GM12878 (cell line): ENCODE measurements around the gene PDE10A. TPM values are rescaled to one million over a fixed set of nuclear protein-coding genes. Genes with fewer than 3 reads are reported as not detected.

Source experiments
- ATAC-seq: fragments of 200-7000 bp; cut with Tn5 transposase; 3 replicates; pipeline ENCODE4 v1.9.1; 2020; ENCODE audit warnings: mild to moderate bottlenecking, moderate library complexity
- BruUV-seq: library from RNA; stranded (reverse); fragments of 400-500 nt; replicated peaks from 2 replicates; lab custom pipeline; 2021; lab: Mats Ljungman, UMichigan
- CTCF ChIA-PET: fragments of 300-600 bp; sonication (Branson Sonifier 250); formaldehyde crosslinking; extraction: SDS; loops from one replicate; lab custom pipeline; 2021; ENCODE audit warnings: inconsistent platforms; lab: Yijun Ruan, JAX
- POLR2A ChIA-PET: fragments of 350-600 bp; formaldehyde crosslinking; extraction: SDS; loops from one replicate; lab custom pipeline; 2021; ENCODE audit warnings: inconsistent platforms; lab: Charles Lee
- RAD21 ChIA-PET: fragments of 300-600 bp; sonication (Branson Sonifier 250); formaldehyde crosslinking; loops from one replicate; lab custom pipeline; 2023; ENCODE audit warnings: antibody characterized with exemption; ENCODE audit not compliant: unreplicated experiment; lab: Charles Lee
- SMC1A ChIA-PET: fragments of 300-600 bp; sonication (Branson Sonifier 250); formaldehyde crosslinking; loops from one replicate; lab custom pipeline; 2023; ENCODE audit not compliant: unreplicated experiment, uncharacterized antibody; lab: Charles Lee
- DNase-seq: peaks from one replicate; pipeline ENCODE4 v3.0.0-alpha.2; 2011; ENCODE audit warnings: low read depth, low spot score
- FAIRE-seq: peaks from 3 replicates; lab custom pipeline; 2011; peaks lifted over from hg19 to GRCh38; lab: Jason Lieb, UNC
- H2AFZ ChIP-seq: 2 replicates; pipeline ENCODE4 v1.6.0; 2011; ENCODE audit warnings: low read depth, low read length, control low read depth; ENCODE audit not compliant: control insufficient read depth
- H3K27ac ChIP-seq: 2 replicates; pipeline ENCODE4 v1.5.1; 2011; ENCODE audit warnings: control low read depth; ENCODE audit not compliant: control insufficient read depth, insufficient read depth
- H3K27me3 ChIP-seq, 2 experiments: replicated peaks in 1 of 2; 2 replicates each; pipeline versions ENCODE4 v1.6.0 to v1.6.1; 2011; ENCODE audit warnings: low read length in 1 of 2; ENCODE audit not compliant: control insufficient read depth in 2 of 2, insufficient read depth in 2 of 2
- H3K36me3 ChIP-seq, 2 experiments: 2 replicates each; pipeline ENCODE4 v1.5.1; 2011; ENCODE audit warnings: low read length in 1 of 2; ENCODE audit not compliant: control insufficient read depth in 2 of 2, insufficient read depth in 2 of 2
- H3K4me1 ChIP-seq: 2 replicates; pipeline ENCODE4 v1.6.1; 2011; ENCODE audit warnings: mild to moderate bottlenecking, low read length, moderate library complexity, mixed read lengths; ENCODE audit not compliant: control insufficient read depth, insufficient read depth
- H3K4me2 ChIP-seq: 2 replicates; pipeline ENCODE4 v1.6.0; 2011; ENCODE audit warnings: control low read depth; ENCODE audit not compliant: control insufficient read depth, insufficient read depth
- H3K4me3 ChIP-seq: fragments of 200-600 bp; sonication (generic); 2 replicates; pipeline ENCODE4 v1.5.1; 2016
- H3K79me2 ChIP-seq: 2 replicates; pipeline ENCODE4 v1.6.0; 2011; ENCODE audit warnings: low read length; ENCODE audit not compliant: control insufficient read depth, insufficient read depth
- H3K9ac ChIP-seq: 2 replicates; pipeline ENCODE4 v1.8.0; 2011; ENCODE audit warnings: low read length, control low read depth, mixed read lengths; ENCODE audit not compliant: control insufficient read depth, insufficient read depth
- H3K9me3 ChIP-seq: replicated peaks from 3 replicates; pipeline ENCODE4 v1.5.1; 2011; ENCODE audit warnings: mild to moderate bottlenecking, low read length; ENCODE audit not compliant: control insufficient read depth, insufficient read depth
- H4K20me1 ChIP-seq: 2 replicates; pipeline ENCODE4 v1.6.0; 2011; ENCODE audit not compliant: control insufficient read depth, insufficient read depth
- CBX5 ChIP-seq: sonication (generic); IDR thresholded peaks from 2 replicates; pipeline ENCODE4 v1.6.1; 2016; ENCODE audit warnings: low read depth, moderate library complexity, mild to moderate bottlenecking, inconsistent platforms
- HDGF ChIP-seq: fragments of 450-650 bp; IDR thresholded peaks from 2 replicates; pipeline ENCODE4 v1.6.1; 2016; ENCODE audit warnings: antibody characterized with exemption
- IKZF2 ChIP-seq, 2 experiments: fragments of 450-650 bp; IDR thresholded peaks; 2 replicates each; pipeline ENCODE4 v1.6.1; 2017; ENCODE audit warnings: mild to moderate bottlenecking in 2 of 2, moderate library complexity in 2 of 2
- MEF2A ChIP-seq: IDR thresholded peaks from 2 replicates; pipeline ENCODE4 v1.6.1; 2011; ENCODE audit warnings: low read depth, mild to moderate bottlenecking, low read length, moderate library complexity; ENCODE audit not compliant: insufficient read depth
- MLLT1 ChIP-seq: fragments of 450-650 bp; IDR thresholded peaks from 2 replicates; pipeline ENCODE4 v1.6.1; 2016; ENCODE audit warnings: mild to moderate bottlenecking
- PBX3 ChIP-seq: IDR thresholded peaks from 2 replicates; pipeline ENCODE4 v1.6.1; 2011; ENCODE audit warnings: mild to moderate bottlenecking, low read depth, low read length, moderate library complexity; ENCODE audit not compliant: insufficient replicate concordance
- RAD51 ChIP-seq: fragments of 450-650 bp; IDR thresholded peaks from 2 replicates; pipeline ENCODE4 v1.6.1; 2016; ENCODE audit warnings: moderate library complexity, mild to moderate bottlenecking, inconsistent platforms
- SIX5 ChIP-seq: IDR thresholded peaks from 2 replicates; pipeline ENCODE4 v1.6.1; 2011; ENCODE audit warnings: mild to moderate bottlenecking, low read depth, low read length, moderate library complexity; ENCODE audit not compliant: severe bottlenecking
- SUPT20H ChIP-seq: IDR thresholded peaks from 2 replicates; pipeline ENCODE4 v1.6.1; 2011; ENCODE audit warnings: low read depth, mild to moderate bottlenecking, low read length, moderate library complexity, borderline replicate concordance; ENCODE audit not compliant: control insufficient read depth
- TARDBP ChIP-seq: IDR thresholded peaks from 2 replicates; pipeline ENCODE4 v1.6.1; 2016; ENCODE audit warnings: borderline replicate concordance
- TCF7 ChIP-seq: IDR thresholded peaks from 2 replicates; pipeline ENCODE4 v1.6.1; 2014; ENCODE audit warnings: antibody characterized with exemption, borderline replicate concordance
- USF2 ChIP-seq: IDR thresholded peaks from 2 replicates; pipeline ENCODE4 v1.6.1; 2011; ENCODE audit warnings: low read depth, low read length, improper control_type of control experiment, borderline replicate concordance
- ZNF207 ChIP-seq: fragments of 450-650 bp; IDR thresholded peaks from 2 replicates; pipeline ENCODE4 v1.6.1; 2014; ENCODE audit warnings: antibody characterized with exemption, mild to moderate bottlenecking, borderline replicate concordance
- WGBS: methylation state at CpG from one replicate; pipeline ENCODE4 v1.1.6; 2016; ENCODE audit warnings: low lambda C conversion rate; ENCODE audit not compliant: insufficient replicate concordance, insufficient coverage; ENCODE audit errors: missing lambda C conversion rate; 5-methylcytosine and 5-hydroxymethylcytosine counted together
- in situ Hi-C: fragments of 300-500 bp; cut with MboI; formaldehyde crosslinking; loops from 9 replicates; pipeline ENCODE4 v1.14.3; 2018; ENCODE audit warnings: mixed read lengths
- intact Hi-C: fragments of 100-400 bp; cut with micrococcal nuclease; formaldehyde crosslinking; loops from one replicate; pipeline ENCODE4 v1.14.2; 2022; ENCODE audit not compliant: unreplicated experiment
- polyA plus RNA-seq, 11 experiments: library from polyadenylated mRNA; depleted of rRNA in 4 of 11; unstranded in 6 of 11; stranded (reverse) in 5 of 11; fragments of >200 nt; fragmentation: Nextera tagmentation in 4 of 11; fragmentation: Illumina TruSeq in 1 of 11; extraction: Ambion mirVana in 4 of 11; extraction: Trizol in 1 of 11; gene quantifications; 1 replicate in 1 of 11; 2 replicates in 10 of 11; pipeline versions ENCODE4 v1.2.1 to v1.2.3, GENCODE V29; 2011 to 2016; ENCODE audit warnings: inconsistent platforms in 2 of 11, missing spikeins in 2 of 11, low read depth in 1 of 11
- total RNA-seq, 4 experiments: library from RNA; depleted of rRNA in 3 of 4; stranded (reverse); fragments of >200 nt in 3 of 4; fragmentation: Illumina TruSeq in 1 of 4; extraction: Trizol in 1 of 4; gene quantifications; 2 replicates each; pipeline versions ENCODE4 v1.2.1 to v1.2.3, GENCODE V29; 2013 to 2021
- TF ChIP-seq, protein P1 (sequence below): fragments of 150-350 bp; IDR thresholded peaks from 2 replicates; pipeline ENCODE4 v1.6.1; 2014; ENCODE audit warnings: mild to moderate bottlenecking, low read depth, low read length
- TF ChIP-seq, protein P2 (sequence below): fragments of 450-650 bp; IDR thresholded peaks from 2 replicates; pipeline ENCODE4 v1.6.1; 2017; ENCODE audit warnings: low read depth, mild to moderate bottlenecking, moderate library complexity

PDE10A gene
- total and polyA plus RNA-seq, 10 of the 15 experiments (the other 5 are each of a cell fraction or from before 2014, with no cell fraction given), result under 0.01 to 1.3 (median 0.03) TPM; not detected in 2

- no peak for FAIRE-seq
- POLR2A ChIA-PET, result interaction anchor here (0.6 kb wide), 1 partner anchor 1277 kb away, joined by 4 read pairs; no protein-coding TSS in a partner anchor
- Histone ChIP-seq H2AFZ (no peak overlapping the region), H3K36me3 (no peaks in the 10 kb centered on the region), H3K4me1 (no peaks in the 10 kb centered on the region), H3K9me3 (no peaks in the 10 kb centered on the region; the same call in 2 of the 3 replicates), H3K27me3 (no peaks in the 10 kb centered on the region), H3K9ac (no peak overlapping the region), H3K4me2 (no peak overlapping the region), H3K4me3 (no peak overlapping the region), H3K27ac (no peak overlapping the region), H4K20me1 (no peaks in the 10 kb centered on the region), H3K79me2 (no peaks in the 10 kb centered on the region)
- peak; percentile 65 for ATAC-seq
- intact Hi-C loops (no loop called here), in situ Hi-C loops (no loop called here)
- no TSS peak for BruUV-seq
- SMC1A ChIA-PET, result interaction anchor here (2.1 kb wide), 1 partner anchor 38 kb away, joined by 7 read pairs; no protein-coding TSS in a partner anchor
- RAD21 ChIA-PET, result no interaction called here
- CTCF ChIA-PET, result interaction anchor here (0.8 to 0.9 kb wide), 2 partner anchors 9 to 10 kb away, joined by 3 read pairs; no protein-coding TSS in a partner anchor
- no peak for DNase-seq
- 49% methylated on average over 13 of the region's 14 CpGs for WGBS
- no peak for TF ChIP-seq CBX5
- peak; percentile 48; the same call in 1 of the 2 replicates for TF ChIP-seq USF2
- no peak for TF ChIP-seq TARDBP
- no peak for TF ChIP-seq ZNF207
- TF ChIP-seq MLLT1, result 0 out of 2 replicates have a peak, but pooled peaks have one; percentile 45
- TF ChIP-seq SIX5, result no peak
- peak; percentile 74 for TF ChIP-seq RAD51
- peak; percentile 59 for TF ChIP-seq PBX3
- no peak for TF ChIP-seq SUPT20H
- no peak for TF ChIP-seq TCF7
- TF ChIP-seq, protein P1, sequence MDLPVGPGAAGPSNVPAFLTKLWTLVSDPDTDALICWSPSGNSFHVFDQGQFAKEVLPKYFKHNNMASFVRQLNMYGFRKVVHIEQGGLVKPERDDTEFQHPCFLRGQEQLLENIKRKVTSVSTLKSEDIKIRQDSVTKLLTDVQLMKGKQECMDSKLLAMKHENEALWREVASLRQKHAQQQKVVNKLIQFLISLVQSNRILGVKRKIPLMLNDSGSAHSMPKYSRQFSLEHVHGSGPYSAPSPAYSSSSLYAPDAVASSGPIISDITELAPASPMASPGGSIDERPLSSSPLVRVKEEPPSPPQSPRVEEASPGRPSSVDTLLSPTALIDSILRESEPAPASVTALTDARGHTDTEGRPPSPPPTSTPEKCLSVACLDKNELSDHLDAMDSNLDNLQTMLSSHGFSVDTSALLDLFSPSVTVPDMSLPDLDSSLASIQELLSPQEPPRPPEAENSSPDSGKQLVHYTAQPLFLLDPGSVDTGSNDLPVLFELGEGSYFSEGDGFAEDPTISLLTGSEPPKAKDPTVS, result no peak
- peak; percentile 92 for TF ChIP-seq HDGF
- TF ChIP-seq, protein P2, sequence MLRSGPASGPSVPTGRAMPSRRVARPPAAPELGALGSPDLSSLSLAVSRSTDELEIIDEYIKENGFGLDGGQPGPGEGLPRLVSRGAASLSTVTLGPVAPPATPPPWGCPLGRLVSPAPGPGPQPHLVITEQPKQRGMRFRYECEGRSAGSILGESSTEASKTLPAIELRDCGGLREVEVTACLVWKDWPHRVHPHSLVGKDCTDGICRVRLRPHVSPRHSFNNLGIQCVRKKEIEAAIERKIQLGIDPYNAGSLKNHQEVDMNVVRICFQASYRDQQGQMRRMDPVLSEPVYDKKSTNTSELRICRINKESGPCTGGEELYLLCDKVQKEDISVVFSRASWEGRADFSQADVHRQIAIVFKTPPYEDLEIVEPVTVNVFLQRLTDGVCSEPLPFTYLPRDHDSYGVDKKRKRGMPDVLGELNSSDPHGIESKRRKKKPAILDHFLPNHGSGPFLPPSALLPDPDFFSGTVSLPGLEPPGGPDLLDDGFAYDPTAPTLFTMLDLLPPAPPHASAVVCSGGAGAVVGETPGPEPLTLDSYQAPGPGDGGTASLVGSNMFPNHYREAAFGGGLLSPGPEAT, result no peak
- TF ChIP-seq IKZF2 (IDR thresholded peaks at IDR 0.05), result peak; percentile 28 to 29; a peak in 2 of 4 replicates
- TF ChIP-seq MEF2A, result no peak
Measured at GRCh38 chr6:165707067-165707853, 44.2 kb upstream of the PDE10A start.
